Sigmoid colon (tissue), 7 donors: ENCODE results near the gene KIAA2012. TPM values are rescaled to one million over a fixed set of nuclear protein-coding genes. Genes with fewer than 3 reads are reported as not detected.

ENCODE experiments used
- DNase-seq: peaks from one replicate; pipeline ENCODE4 v3.0.0-alpha.2; 2019
- H3K27ac ChIP-seq, 4 donors: fragments of 200-600 bp; sonication (generic); one replicate each; pipeline ENCODE4 v1.5.1; 2016 to 2019; ENCODE audit warnings: mild to moderate bottlenecking in 1 of 4
- H3K27me3 ChIP-seq, 3 donors: fragments of 200-600 bp; sonication (generic); one replicate each; pipeline ENCODE4 v1.5.1; 2019; ENCODE audit warnings: mild to moderate bottlenecking in 1 of 3
- H3K36me3 ChIP-seq, 4 donors: fragments of 200-600 bp; sonication (generic); one replicate each; pipeline ENCODE4 v1.5.1; 2016 to 2019
- H3K4me1 ChIP-seq, 4 donors: fragments of 200-600 bp; sonication (generic); one replicate each; pipeline ENCODE4 v1.5.1; 2017 to 2019
- H3K4me3 ChIP-seq, 4 donors: fragments of 200-600 bp; sonication (generic); one replicate each; pipeline ENCODE4 v1.5.1; 2017 to 2019; ENCODE audit warnings: mild to moderate bottlenecking in 2 of 4, moderate library complexity in 1 of 4
- H3K9me3 ChIP-seq, 4 donors: fragments of 200-600 bp in 3 of 4; sonication (generic) in 3 of 4; one replicate each; pipeline versions ENCODE4 v1.5.1 to v1.6.1; 2013 to 2019
- CTCF ChIP-seq, 4 experiments: fragments of 450-650 bp in 3 of 4; fragments of 200-600 bp in 1 of 4; IDR thresholded peaks; one replicate each; pipeline ENCODE4 v1.5.1; 2016 to 2019; ENCODE audit warnings: antibody characterized with exemption in 4 of 4, mild to moderate bottlenecking in 3 of 4, moderate library complexity in 2 of 4
- EP300 ChIP-seq, 4 donors: sonication (generic); formaldehyde crosslinking; IDR thresholded peaks; one replicate each; pipeline ENCODE4 v1.6.1; 2017; ENCODE audit warnings: antibody characterized with exemption in 4 of 4
- POLR2A ChIP-seq, 2 donors: fragments of 450-650 bp; IDR thresholded peaks; one replicate each; pipeline ENCODE4 v1.6.1; 2016; ENCODE audit warnings: antibody characterized with exemption in 2 of 2, mild to moderate bottlenecking in 2 of 2, moderate library complexity in 2 of 2
- POLR2AphosphoS5 ChIP-seq, 4 donors: sonication (generic); formaldehyde crosslinking; IDR thresholded peaks; one replicate each; pipeline ENCODE4 v1.6.1; 2017; ENCODE audit warnings: antibody characterized with exemption in 4 of 4
- WGBS, 2 donors: extraction: QIAGEN DNeasy Blood & Tissue Kit; methylation state at CpG; one replicate each; pipeline ENCODE4 v1.1.7; 2013; 5-methylcytosine and 5-hydroxymethylcytosine counted together
- intact Hi-C: fragments of 100-400 bp; cut with DNase I; formaldehyde crosslinking; loops from one replicate; pipeline ENCODE4 v1.15.1; 2023
- polyA plus RNA-seq, 3 donors: library from polyadenylated mRNA; stranded (reverse); fragments of 200-250 nt; gene quantifications; one replicate each; pipeline ENCODE4 v1.2.3, GENCODE V29; 2013
- total RNA-seq, 4 donors: library from RNA; depleted of rRNA; stranded (reverse); fragments of >200 nt; gene quantifications; one replicate each; pipeline ENCODE4 v1.1.0, GENCODE V29; 2016
- donor health status: healthy with polysubstance abuse.
- donor health status: Bipolar disorder and iron deficiency.
- donor health status: healthy.

Gene KIAA2012
- total and polyA plus RNA-seq, 7 donors: 0.04 to 0.83 (median 0.16) TPM; not detected in 4

- peaks cover 0 to 3% (median 0%) of the 10 kb centered on the region in 4 donors for H3K4me1 ChIP-seq
Measured at GRCh38 chr2:202104286-202104870, 31.3 kb downstream of the KIAA2012 start.

GRCh38 chr2:202105025-202105424, 32.0 kb downstream of the KIAA2012 start:
- intact Hi-C loops: no loop called here
- Histone ChIP-seq H3K27me3 (no peaks in the 10 kb centered on the region), H3K36me3 (no peaks in the 10 kb centered on the region), H3K4me3 (no peak overlapping the region), H3K9me3 (no peaks in the 10 kb centered on the region), H3K27ac (no peak overlapping the region), H3K4me1 (peaks cover 0 to 3% (median 0%) of the 10 kb centered on the region in 4 donors)
- no peak for DNase-seq
- TF ChIP-seq EP300 (IDR thresholded peaks at IDR 0.05) (no peak), POLR2A (IDR thresholded peaks at IDR 0.05) (no peak), CTCF (IDR thresholded peaks at IDR 0.05) (no peak), POLR2AphosphoS5 (IDR thresholded peaks at IDR 0.05) (no peak)

More at GRCh38 chr2:202104286-202104870, 31.3 kb downstream of the KIAA2012 start:
- 59 to 65% methylated on average over 2 of the region's 2 CpGs for WGBS, 2 donors
- peak in 1 of 4 experiments; percentile 12 for TF ChIP-seq CTCF (IDR thresholded peaks at IDR 0.05)
- no peak for TF ChIP-seq POLR2AphosphoS5 (IDR thresholded peaks at IDR 0.05)
- no peaks in the 10 kb centered on the region for H3K9me3 ChIP-seq
- intact Hi-C loops: no loop called here
- no peaks in the 10 kb centered on the region for H3K27me3 ChIP-seq
- no peak overlapping the region for H3K4me3 ChIP-seq
- H3K27ac ChIP-seq: no peak overlapping the region
- H3K36me3 ChIP-seq: no peaks in the 10 kb centered on the region
- no peak for DNase-seq

- Histone ChIP-seq H3K27ac (no peak overlapping the region), H3K4me1 (no peaks in the 10 kb centered on the region), H3K9me3 (no peaks in the 10 kb centered on the region), H3K36me3 (no peaks in the 10 kb centered on the region), H3K4me3 (no peak overlapping the region), H3K27me3 (no peaks in the 10 kb centered on the region)
- intact Hi-C loops: no loop called here
- no peak for DNase-seq
- 95 to 96% methylated on average over 3 of the region's 3 CpGs for WGBS, 2 donors
- TF ChIP-seq EP300 (IDR thresholded peaks at IDR 0.05) (no peak), POLR2A (IDR thresholded peaks at IDR 0.05) (no peak)
Measured at GRCh38 chr2:202108345-202108744, 35.3 kb downstream of the KIAA2012 start.

- DNase-seq: no peak
- no peak overlapping the region for H3K27ac ChIP-seq
- no peaks in the 10 kb centered on the region for H3K27me3 ChIP-seq
- intact Hi-C loops: no loop called here
- WGBS, 2 donors: 65 to 73% methylated on average over 6 of the region's 6 CpGs
- no peaks in the 10 kb centered on the region for H3K36me3 ChIP-seq
- H3K4me3 ChIP-seq: no peak overlapping the region
- TF ChIP-seq POLR2A (IDR thresholded peaks at IDR 0.05): no peak
- TF ChIP-seq POLR2AphosphoS5 (IDR thresholded peaks at IDR 0.05): no peak
- no peak for TF ChIP-seq CTCF (IDR thresholded peaks at IDR 0.05)
- TF ChIP-seq EP300 (IDR thresholded peaks at IDR 0.05): no peak
- no peaks in the 10 kb centered on the region for H3K4me1 ChIP-seq
- no peaks in the 10 kb centered on the region for H3K9me3 ChIP-seq
Measured at GRCh38 chr2:202109139-202109736, 36.2 kb downstream of the KIAA2012 start.

GRCh38 chr2:202109737-202110184, 36.7 kb downstream of the KIAA2012 start:
- no peaks in the 10 kb centered on the region for H3K36me3 ChIP-seq

More at GRCh38 chr2:202109737-202110184, 36.7 kb downstream of the KIAA2012 start:
- TF ChIP-seq POLR2A (IDR thresholded peaks at IDR 0.05): no peak
- TF ChIP-seq EP300 (IDR thresholded peaks at IDR 0.05): no peak
- no peak for TF ChIP-seq CTCF (IDR thresholded peaks at IDR 0.05)
- TF ChIP-seq POLR2AphosphoS5 (IDR thresholded peaks at IDR 0.05): no peak
- peak; percentile 74 for DNase-seq
- Histone ChIP-seq H3K27me3 (no peaks in the 10 kb centered on the region), H3K9me3 (no peaks in the 10 kb centered on the region), H3K4me1 (no peaks in the 10 kb centered on the region), H3K27ac (no peak overlapping the region), H3K4me3 (no peak overlapping the region)
- WGBS, 2 donors: 73 to 77% methylated on average over 5 of the region's 5 CpGs
- intact Hi-C loops: no loop called here
